ENCODE measurements around the gene PGC.

Gene PGC

DNA sequence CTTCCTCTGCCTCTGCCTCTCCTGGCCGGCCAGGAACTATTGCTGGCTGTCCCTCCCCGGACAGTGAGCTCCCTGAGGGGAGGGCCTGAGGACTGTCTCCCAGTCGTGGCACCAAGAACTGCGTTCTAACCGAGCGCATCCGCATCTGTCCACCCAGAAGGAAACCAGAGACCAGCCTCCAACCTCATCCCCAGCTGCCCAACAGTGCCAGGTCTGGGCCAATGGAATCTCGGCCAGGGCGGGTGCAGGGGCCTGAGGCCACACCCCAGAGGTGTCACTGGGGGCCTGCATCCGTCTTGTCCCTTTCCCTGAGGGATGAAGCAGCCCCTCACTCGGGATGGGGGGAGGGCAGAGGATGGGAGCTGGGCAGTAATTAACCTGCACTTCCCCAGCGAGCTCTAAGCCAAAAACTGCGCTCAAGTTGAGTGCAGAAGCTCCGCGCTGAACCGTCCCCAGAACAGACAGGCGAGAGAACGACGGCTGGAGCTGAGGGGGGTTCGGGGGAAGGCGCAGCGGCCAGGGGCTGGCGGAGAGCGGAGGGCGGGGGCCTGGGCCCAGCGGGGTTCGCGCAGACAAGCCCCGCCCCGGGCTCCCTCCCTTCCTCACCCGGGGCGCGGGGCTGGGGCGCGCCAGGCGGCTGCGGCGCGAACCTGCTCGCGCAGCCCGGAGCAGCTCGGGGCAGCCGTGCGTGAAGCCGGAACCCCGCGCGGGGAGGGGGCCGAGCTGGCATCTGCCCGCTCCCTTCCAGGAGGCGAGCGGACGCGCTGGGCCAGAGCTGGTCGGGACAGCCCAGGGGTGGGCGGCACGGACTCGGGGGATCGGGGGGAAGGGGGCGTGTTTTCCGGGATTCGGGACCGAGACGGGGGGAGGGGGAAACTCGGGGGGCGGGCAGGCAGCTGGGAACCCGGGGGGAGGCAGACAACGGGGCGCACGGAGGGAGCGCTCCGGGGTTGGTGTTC lies 13.2 kb downstream of the PGC start:
- H3K4me1 ChIP-seq (ENCODE audit: insufficient read depth, poor library complexity, severe bottlenecking), result peaks cover 21% of the 10 kb centered on the region
- H3K9me3 ChIP-seq (ENCODE audit: severe bottlenecking), result no peaks in the 10 kb centered on the region
- TF ChIP-seq, protein P1, sequence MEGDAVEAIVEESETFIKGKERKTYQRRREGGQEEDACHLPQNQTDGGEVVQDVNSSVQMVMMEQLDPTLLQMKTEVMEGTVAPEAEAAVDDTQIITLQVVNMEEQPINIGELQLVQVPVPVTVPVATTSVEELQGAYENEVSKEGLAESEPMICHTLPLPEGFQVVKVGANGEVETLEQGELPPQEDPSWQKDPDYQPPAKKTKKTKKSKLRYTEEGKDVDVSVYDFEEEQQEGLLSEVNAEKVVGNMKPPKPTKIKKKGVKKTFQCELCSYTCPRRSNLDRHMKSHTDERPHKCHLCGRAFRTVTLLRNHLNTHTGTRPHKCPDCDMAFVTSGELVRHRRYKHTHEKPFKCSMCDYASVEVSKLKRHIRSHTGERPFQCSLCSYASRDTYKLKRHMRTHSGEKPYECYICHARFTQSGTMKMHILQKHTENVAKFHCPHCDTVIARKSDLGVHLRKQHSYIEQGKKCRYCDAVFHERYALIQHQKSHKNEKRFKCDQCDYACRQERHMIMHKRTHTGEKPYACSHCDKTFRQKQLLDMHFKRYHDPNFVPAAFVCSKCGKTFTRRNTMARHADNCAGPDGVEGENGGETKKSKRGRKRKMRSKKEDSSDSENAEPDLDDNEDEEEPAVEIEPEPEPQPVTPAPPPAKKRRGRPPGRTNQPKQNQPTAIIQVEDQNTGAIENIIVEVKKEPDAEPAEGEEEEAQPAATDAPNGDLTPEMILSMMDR (IDR thresholded peaks at IDR 0.05; ENCODE audit: poor library complexity, severe bottlenecking), result no peak
- peak overlapping the region; percentile 66 for H3K27ac ChIP-seq (ENCODE audit: poor library complexity, severe bottlenecking)
- H3K27me3 ChIP-seq (ENCODE audit: insufficient read depth, poor library complexity, severe bottlenecking), result no peaks in the 10 kb centered on the region
- no peaks in the 10 kb centered on the region for H3K36me3 ChIP-seq (ENCODE audit: low read depth)
- no peak for DNase-seq (ENCODE audit: low spot score)
- ATAC-seq (ENCODE audit: low read depth), result peak; percentile 72
- peak overlapping the region; percentile 68 for H3K4me3 ChIP-seq (ENCODE audit: severe bottlenecking)

DNA sequence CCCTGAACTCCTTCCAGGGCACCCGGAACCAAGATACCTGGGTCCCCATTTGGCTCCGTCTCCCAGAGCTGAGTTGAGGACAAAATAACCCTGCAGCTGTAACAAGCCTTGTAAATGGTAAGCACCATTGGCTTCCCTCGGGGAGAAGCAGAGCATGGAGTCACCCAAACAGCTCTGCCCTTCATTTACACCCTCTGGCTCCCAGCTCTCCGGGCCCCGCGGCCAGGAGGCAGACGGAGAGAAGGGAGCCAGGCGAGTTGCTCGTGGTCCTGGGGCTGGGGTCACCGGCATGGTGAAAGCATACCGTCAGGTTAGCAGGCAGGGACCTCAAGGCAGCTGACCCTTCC lies 13.9 kb downstream of the PGC start:
- TF ChIP-seq, protein P1 (IDR thresholded peaks at IDR 0.05; ENCODE audit: poor library complexity, severe bottlenecking), result no peak
- no peaks in the 10 kb centered on the region for H3K36me3 ChIP-seq (ENCODE audit: low read depth)
- H3K4me1 ChIP-seq (ENCODE audit: insufficient read depth, poor library complexity, severe bottlenecking), result peaks cover 21% of the 10 kb centered on the region
- H3K9me3 ChIP-seq (ENCODE audit: severe bottlenecking), result no peaks in the 10 kb centered on the region
- ATAC-seq (ENCODE audit: low read depth) (no peak), DNase-seq (ENCODE audit: low spot score) (no peak)
- no peaks in the 10 kb centered on the region for H3K27me3 ChIP-seq (ENCODE audit: insufficient read depth, poor library complexity, severe bottlenecking)
- H3K4me3 ChIP-seq (ENCODE audit: severe bottlenecking), result peak overlapping the region; percentile 68
- peak overlapping the region; percentile 66 for H3K27ac ChIP-seq (ENCODE audit: poor library complexity, severe bottlenecking)

DNA sequence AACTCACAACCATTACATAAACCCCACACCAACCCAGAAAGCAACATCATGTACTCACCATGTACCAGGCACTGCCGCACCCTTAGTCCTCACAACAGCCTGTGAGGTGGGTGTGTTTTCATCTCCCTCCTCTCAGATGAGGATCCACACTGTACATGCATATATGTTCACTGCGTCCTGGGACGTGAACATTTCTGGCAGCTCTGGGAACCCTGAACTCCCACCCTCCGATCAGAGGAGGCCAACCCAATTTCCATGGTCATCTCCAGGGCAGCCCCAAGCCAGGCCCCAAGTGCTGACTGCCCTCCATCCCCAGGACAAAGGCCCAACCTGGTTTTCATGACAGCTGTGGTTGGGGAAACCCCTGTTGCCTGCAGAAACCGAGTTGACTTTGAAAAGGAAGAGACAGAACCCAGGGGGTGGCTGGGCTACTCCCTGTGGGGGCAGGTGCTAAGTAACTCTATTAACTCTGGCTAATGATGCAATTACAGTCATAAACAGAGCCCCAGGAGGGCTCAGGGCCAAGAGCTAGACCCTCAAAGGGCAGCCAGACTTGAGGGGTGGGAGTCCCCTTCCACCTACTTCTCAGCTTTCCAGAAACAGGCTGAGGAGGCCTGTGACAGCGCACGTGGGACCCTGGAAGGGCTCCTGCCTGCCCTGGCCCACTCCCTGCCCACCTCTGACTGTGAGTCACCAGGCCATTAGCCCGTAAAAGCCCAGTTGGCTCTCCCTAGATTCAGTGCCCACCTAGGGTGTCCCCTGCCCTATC lies 14.4 kb downstream of the PGC start:
- Histone ChIP-seq H3K27me3 (ENCODE audit: insufficient read depth, poor library complexity, severe bottlenecking) (no peaks in the 10 kb centered on the region), H3K27ac (ENCODE audit: poor library complexity, severe bottlenecking) (peak overlapping the region; percentile 66), H3K36me3 (ENCODE audit: low read depth) (no peaks in the 10 kb centered on the region), H3K9me3 (ENCODE audit: severe bottlenecking) (no peaks in the 10 kb centered on the region), H3K4me1 (ENCODE audit: insufficient read depth, poor library complexity, severe bottlenecking) (peaks cover 21% of the 10 kb centered on the region), H3K4me3 (ENCODE audit: severe bottlenecking) (no peak overlapping the region)
- ATAC-seq (ENCODE audit: low read depth) (no peak), DNase-seq (ENCODE audit: low spot score) (no peak)
- TF ChIP-seq, protein P1 (IDR thresholded peaks at IDR 0.05; ENCODE audit: poor library complexity, severe bottlenecking), result no peak

DNA sequence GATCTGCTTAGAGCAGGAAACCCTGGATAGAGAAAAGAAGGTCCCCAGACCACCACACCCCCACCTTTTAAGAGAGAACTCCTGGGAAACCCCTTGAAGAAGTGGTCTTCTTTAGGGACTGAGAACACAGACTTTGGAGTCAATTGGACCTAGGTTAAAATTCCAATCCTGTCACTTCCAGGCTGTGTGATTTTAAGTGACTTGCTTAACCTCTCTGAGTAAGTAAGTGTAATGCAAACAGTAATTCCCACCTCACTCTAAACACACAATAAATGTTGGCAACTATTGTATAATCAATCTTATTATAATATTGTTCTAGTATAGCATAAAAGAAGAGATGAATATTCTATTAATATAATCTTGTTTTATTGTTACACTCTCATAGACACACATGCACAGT lies 15.0 kb downstream of the PGC start:
- Histone ChIP-seq H3K36me3 (ENCODE audit: low read depth) (no peaks in the 10 kb centered on the region), H3K4me1 (ENCODE audit: insufficient read depth, poor library complexity, severe bottlenecking) (peaks cover 21% of the 10 kb centered on the region), H3K4me3 (ENCODE audit: severe bottlenecking) (no peak overlapping the region), H3K27ac (ENCODE audit: poor library complexity, severe bottlenecking) (peak overlapping the region; percentile 9), H3K9me3 (ENCODE audit: severe bottlenecking) (no peaks in the 10 kb centered on the region), H3K27me3 (ENCODE audit: insufficient read depth, poor library complexity, severe bottlenecking) (no peaks in the 10 kb centered on the region)
- ATAC-seq (ENCODE audit: low read depth) (no peak), DNase-seq (ENCODE audit: low spot score) (no peak)
- TF ChIP-seq, protein P1 (IDR thresholded peaks at IDR 0.05; ENCODE audit: poor library complexity, severe bottlenecking), result no peak

Measured in RWPE2 (cell line).